Tongue (tissue), 2 donors: Measurements from ENCODE around the gene GLOD4. TPM values are rescaled to one million over a fixed set of nuclear protein-coding genes. Genes with fewer than 3 reads are reported as not detected.
A peak's percentile ranks its signal among the peaks of the same experiment; 100 is the strongest.

Source experiments
- DNase-seq: peaks from one replicate; pipeline ENCODE4 v3.0.0-alpha.2; 2015
- total RNA-seq: library from RNA; depleted of rRNA; stranded (reverse); fragments of >200 nt; gene quantifications from one replicate; pipeline ENCODE4 v1.2.3, GENCODE V29; 2014

Gene GLOD4
- total RNA-seq, 1 donor from 2014 or later = 90.3 TPM

DNA sequence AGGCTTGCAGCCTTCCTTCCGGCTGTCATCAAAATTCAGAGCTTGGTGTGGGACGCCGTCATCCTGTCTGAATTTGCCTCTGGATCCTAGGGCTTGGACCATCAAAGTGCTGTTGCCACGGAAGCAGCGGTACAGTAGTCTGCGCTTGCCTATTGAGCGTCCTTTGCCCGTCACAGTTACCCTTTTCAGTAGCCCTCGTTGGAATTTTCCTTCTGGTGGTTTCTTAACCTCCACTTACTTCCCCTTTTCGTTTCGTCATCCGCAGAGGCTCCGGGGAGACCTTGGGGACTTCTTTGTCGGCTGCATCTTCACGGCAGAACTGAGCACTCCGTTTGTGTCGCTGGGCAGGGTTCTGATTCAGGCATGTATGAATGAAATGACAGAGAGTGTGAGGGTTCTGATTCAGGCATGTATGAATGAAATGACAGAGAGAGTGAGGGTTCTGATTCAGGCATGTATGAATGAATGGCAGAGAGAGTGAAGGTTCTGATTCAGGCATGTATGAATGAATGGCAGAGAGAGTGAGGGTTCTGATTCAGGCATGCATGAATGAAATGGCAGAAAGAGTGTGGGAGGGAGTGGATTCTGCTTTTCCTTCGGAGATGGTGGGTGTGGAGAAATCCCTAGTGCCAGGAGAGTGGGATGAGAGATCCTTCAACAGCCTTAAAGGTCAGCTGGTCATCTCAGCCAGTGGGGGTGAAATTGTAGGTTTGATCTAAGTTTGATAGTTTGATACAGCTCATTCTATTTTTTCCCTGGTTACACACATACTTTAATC lies 41.7 kb downstream of the GLOD4 start:
- peak; percentile 13 for DNase-seq

DNA sequence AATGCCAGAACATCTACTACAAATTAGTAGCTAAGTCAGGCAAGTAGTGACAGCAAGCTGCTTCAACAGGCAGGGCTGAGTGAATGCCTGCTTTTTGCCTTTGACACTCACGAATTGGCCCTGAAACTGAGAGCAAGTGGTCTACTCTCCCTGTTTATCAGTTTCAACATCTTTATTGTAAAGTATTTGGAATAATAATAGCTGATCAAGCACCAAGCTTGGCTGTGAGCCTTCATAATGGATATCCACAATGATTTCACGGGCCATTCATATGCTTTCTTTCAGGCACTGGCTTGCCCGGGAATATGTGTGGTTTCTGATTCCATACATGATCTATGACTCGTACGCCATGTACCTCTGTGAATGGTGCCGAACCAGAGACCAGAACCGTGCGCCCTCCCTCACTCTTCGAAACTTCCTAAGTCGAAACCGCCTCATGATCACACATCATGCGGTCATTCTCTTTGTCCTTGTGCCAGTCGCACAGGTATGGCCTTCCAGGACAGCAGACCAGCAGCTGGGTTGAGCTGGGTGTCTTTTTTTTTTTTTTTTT lies 44.4 kb downstream of the GLOD4 start:
- no peak for DNase-seq

DNA sequence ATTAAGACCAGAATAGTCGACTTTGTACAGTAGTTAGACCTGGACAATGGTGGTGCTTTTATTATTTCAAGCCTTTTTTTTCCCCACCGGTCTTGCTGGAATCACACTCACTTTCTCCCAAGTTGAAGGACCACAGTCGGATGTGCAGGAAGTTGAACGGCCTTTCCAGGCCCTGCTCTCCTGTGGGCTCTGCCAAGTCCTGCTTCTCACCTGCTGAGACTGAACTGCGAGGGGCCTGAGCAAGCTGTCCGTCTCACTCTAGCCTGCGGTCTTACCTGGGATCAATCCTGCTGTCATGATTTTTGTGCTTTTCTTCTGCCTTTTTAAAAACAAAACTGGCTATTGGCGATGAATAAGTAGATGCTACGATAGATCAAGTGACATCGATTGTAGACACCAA lies 48.3 kb downstream of the GLOD4 start:
- DNase-seq = no peak

DNA sequence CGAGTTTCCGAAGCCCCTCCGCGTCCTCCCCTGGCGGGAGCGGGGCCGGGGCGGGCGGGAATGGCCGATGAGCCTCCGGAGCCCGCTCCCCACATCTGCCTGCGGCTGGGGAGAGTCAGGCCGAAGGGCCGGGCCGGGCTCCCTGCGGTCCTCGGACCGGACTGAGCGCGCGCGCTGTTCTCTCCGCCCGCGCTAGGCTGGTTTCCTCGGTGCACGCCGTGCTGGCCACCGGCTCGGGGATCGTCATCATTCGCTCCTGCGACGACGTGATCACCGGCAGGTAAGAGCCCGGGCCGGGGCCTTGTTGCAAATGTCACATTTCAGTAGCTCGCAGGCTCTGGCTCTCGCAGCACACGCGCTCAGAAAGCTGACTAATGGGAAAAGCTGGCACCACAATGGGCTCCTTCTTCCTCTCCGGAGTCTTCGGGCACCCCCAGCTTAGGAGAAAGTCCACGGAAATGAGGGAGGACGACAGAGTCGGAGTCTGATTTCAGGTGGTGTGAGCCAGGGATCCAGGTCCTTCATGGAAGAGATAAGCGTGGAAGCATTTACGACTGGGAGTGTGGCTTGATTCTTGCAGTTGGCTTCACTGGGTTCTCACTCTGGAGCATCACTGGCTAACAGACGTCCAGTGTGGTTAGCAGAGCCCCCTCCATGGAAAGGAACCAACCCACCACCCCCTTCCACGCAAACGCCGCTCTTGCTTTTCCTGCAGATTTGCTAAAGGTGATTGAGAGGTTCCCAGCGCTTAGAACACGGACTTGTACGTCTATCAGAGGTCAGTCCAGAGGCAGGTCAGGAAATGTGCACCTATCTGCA lies 49.0 kb downstream of the GLOD4 start:
- DNase-seq = peak; percentile 46

DNA sequence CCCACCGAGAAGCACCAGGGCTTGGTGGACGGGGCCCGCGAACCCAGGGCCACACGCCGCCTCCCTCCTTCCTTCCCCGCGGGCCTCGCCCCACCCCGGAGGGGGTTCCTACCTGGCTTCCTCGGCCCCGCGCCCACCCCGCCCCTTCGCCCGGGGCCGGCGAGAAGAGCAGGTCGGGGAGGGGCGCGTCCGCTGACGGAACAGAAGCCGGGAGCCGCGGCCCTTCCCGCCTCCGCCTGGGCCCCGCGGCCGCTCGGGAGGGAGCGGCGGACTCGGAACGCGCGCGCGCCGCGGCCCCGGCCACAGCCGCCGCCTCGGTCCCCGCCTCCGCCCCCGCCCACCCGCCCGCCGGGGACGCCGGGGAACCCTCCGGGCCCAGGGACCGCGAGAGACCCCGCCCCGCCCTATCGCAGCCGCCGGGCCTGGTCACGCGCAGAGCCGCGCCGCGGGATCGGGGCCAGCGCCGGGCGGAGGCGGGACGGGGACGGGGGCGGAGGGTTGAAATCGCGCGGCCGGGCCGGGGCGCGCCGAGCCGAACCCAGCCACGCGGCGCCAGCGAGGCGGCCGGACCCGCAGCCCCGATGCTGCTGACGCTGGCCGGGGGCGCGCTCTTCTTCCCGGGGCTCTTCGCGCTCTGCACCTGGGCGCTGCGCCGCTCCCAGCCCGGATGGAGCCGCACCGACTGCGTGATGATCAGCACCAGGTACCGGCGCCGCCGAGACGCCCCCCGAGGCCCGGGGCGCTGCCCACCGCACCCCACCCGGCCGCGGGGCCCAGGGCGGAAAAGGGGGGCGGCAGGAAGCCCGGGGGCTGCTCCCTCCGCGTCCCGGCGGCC lies 49.8 kb downstream of the GLOD4 start, which contains the start of gene TLCD3A:
Gene TLCD3A, plus strand, starts transcription at position 530 of the 835 bp plus-strand sequence. Its CDS starts 52 bp downstream, at position 582.
- peak; percentile 75 for DNase-seq

DNA sequence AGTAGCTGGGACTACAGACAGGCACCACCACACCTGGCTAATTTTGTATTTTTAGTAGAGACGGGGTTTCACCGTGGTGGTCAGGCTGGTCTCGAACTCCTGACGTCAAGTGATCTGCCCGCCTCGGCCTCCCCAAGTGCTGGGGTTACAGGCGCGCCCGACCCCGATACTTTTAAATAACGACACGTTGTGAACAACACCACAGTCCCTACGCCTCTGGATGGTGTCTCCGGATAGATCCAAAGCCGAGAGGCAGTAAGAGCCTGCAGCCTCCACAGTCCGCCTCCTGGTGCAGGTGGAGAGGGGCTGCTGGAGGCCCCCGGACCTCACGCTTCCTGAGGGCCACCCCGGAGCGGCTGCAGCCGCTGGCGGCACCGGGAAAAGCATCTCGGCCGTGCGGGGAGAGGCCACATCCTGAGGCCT lies 50.4 kb downstream of the GLOD4 start:
- no peak for DNase-seq

DNA sequence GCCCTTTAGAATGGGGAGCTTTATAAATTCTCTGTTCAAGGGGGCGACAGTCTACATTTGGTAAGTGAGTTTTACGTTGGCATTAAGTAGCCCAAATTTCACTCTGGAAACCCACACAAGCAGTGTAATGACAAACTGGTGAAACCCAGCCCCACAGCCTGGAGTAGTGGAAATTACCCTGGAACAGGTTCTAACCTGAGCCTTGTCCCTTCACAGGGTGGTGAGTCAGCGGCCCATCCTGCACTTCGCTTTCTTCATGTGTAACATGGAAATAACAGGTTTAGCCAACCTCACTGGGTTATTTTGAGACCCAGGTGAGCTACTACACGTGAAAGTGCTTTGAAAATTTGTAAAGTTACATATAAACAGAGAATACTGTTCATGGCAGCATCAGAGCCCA lies 53.2 kb downstream of the GLOD4 start:
- DNase-seq = peak; percentile 32

DNA sequence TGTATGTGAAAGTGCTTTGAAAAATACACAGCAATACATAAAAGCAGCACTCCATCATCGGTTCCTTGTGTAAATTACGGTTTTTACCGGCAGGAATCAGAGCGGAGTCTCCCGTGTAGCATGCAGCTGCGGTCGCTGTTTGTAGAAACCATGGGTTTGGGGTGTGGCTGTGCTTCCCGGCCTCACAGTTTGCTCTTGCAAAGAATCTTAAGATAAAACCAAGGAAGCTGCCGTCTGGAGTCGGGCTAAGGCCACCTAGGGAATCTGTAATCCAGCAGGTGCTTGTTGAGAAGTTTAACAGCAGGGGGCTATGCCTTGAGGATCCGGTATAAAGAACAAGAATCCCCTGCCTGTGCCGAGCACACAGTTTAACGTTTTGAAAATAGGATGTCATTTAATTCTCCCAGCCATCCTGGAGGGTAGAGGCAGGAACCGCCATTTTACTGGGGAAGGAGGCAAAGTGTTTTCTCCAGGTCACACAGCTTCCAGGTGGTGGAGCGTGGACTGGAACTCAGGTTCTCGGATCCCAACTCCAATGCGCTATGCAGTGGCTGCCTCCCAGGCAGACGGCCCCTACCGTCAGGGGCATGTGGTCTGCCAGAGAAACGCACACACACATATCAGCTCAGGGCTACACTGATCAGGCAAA lies 55.7 kb downstream of the GLOD4 start:
- peak; percentile 35 for DNase-seq

DNA sequence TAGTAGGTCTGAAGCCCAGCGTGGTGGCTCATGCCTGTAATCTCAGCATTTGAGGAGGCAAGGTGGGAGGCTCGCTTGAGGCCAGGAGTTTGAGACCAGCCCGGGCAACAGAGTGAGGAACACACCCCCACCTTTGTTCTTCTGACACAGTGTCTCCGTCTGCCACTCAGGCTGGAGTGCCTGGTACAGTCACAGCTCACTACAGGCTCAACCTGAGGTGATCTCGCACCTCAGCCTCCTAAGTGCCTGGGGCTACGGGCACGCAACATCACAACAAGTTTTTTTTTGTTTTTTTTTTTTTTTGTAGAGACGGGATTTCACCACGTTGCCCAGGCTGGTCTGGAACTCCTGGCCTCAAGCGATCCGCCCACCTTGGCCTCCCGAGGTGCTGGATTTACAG lies 56.3 kb downstream of the GLOD4 start:
- DNase-seq = no peak

DNA sequence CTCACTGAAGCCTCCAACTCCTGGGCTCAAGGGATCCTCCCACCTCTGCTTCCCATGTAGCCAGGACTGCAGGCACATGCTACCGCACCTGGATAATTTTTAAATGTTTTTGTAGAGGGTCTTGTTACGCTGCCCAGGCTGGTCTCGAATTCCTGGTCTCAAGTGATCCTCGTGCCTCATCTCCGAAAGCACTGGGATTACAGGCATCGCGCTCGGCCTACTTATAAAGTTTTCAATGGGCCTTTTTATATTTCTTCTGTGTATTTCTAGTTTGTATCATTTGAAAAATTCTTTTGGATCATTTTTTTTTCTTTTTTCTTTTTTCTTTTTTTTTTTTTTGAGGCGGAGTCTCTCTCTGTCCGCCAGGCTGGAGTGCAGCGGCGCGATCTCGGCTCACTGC lies 57.0 kb downstream of the GLOD4 start:
- DNase-seq = no peak

DNA sequence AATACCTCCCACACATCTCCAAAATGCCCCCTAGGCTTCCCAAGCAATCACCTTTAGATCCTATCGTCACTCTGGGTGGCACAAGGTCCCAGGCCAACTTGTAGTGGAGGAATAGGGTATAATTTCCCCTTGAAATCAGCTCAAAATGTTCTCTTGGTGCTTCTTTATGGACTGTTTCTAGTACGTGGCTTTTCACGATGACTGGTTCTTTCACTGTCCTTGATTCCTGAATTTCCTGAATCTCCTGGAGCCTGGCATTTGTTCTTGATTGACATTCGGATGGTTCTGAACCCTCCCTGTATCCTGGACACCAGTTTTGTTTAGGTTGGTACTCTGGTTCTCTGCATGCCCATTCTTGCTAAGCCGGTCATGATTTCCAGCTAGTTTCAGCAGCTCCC lies 60.5 kb downstream of the GLOD4 start:
- DNase-seq = peak; percentile 28

DNA sequence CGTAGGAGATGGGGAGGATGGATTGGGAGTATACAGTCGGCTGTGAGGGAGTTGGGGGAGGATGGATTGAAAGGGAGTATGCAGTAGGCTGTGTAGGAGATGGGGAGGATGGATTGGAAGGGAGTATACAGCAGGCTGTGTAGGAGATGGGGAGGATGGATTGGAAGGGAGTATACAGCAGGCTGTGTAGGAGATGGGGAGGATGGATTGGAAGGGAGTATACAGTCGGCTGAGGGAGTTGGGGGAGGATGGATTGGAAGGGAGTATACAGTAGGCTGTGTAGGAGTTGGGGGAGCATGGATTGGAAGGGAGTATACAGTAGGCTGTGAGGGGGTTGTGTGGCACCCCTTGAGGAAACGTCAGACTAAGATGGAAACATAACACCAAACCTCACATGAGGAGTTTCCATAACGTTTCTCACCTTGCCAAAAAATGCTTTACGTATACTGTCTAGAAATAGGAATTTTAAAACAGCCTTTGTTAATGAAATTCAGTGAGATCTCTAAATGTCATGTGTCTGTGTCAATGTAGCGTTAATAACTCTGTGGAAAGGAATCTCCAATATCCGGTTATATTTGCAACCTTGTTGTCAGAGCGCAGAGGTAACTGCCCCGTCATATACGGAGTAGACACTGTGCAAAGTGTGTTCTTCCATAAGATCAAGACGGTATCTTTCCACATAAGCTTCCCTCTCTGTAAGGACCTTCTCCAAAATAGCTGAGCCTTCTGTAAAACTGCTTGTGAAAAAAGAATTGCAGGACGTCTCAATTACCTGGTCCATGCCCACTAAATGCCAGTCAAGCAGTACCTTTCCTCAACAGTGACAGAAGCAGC lies 61.2 kb downstream of the GLOD4 start:
- DNase-seq = no peak

DNA sequence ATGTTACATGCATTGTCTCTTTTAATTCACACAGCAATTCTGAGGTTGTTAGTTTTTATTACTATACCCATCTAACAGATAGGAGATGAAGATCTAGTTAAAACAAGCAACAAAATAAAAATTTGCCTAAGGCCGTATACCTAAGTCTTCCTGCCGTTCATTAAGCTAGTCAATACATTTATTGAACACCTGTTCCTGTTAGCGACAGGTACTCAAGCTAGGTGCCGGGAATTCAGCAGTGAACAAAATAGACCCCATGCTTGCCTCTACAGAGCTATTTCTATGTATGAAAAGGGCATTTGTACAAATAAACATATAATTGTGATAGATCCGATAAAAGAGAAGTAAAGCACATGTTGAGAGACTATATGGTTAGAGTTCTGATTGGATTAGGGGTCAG lies 64.0 kb downstream of the GLOD4 start:
- DNase-seq = no peak

Other genes starting within 250 kb of the GLOD4 start
- 25.3 TPM for gene VPS53, start 67.4 kb downstream of the GLOD4 start, total RNA-seq
- gene TLCD3A, start 49.7 kb downstream of the GLOD4 start, total RNA-seq = 9.7 TPM
- 11.4 TPM for gene GEMIN4, start 30.0 kb downstream of the GLOD4 start, total RNA-seq
- gene MRM3, start 73 bp upstream of the GLOD4 start, total RNA-seq = 23.3 TPM
- 67.8 TPM for gene NXN, start 197.5 kb upstream of the GLOD4 start, total RNA-seq
- 16.4 TPM for gene TIMM22, start 214.8 kb upstream of the GLOD4 start, total RNA-seq